HCT116 (cell line): ENCODE data around the gene ZNF808. TPM values are rescaled to one million over a fixed set of nuclear protein-coding genes. Genes with fewer than 3 reads are reported as not detected.
"Not testable (repeated sequence)": the region's sequence is repeated elsewhere in the genome, so short reads cannot be mapped to it uniquely, and the experiment has no call there.

Experiments used
- ATAC-seq: fragments of 200-7000 bp; cut with Tn5 transposase; 2 replicates; pipeline ENCODE4 v1.9.1; 2020; ENCODE audit warnings: mild to moderate bottlenecking, moderate library complexity
- BruUV-seq: library from RNA; stranded (reverse); fragments of 400-500 nt; replicated peaks from 2 replicates; lab custom pipeline; 2021; lab: Mats Ljungman, UMichigan
- CTCF ChIA-PET: fragments of 300-600 bp; sonication (Branson Sonifier 250); formaldehyde crosslinking; loops from one replicate; lab custom pipeline; 2021; ENCODE audit warnings: antibody characterized with exemption; lab: Charles Lee
- POLR2A ChIA-PET: fragments of 300-600, 350-600 bp; sonication (Branson Sonifier 250); formaldehyde crosslinking; loops from one replicate; lab custom pipeline; 2021; ENCODE audit warnings: antibody characterized with exemption; lab: Charles Lee
- RAD21 ChIA-PET, 2 experiments: fragments of 300-600 bp; sonication (Branson Sonifier 250); formaldehyde crosslinking; loops; one replicate each; lab custom pipeline; 2023; ENCODE audit warnings: low total read pairs in 2 of 2; ENCODE audit not compliant: uncharacterized antibody in 2 of 2, unreplicated experiment in 2 of 2, low non-redundant PET in 1 of 2; lab: Charles Lee
- DNase-seq: peaks from one replicate; pipeline ENCODE4 v3.0.0-alpha.2; 2010; ENCODE audit warnings: low read depth, low spot score
- H2AFZ ChIP-seq: fragments of 200-600 bp; shearing (Covaris generic), sonication (generic); 2 replicates; pipeline ENCODE4 v1.6.1; 2017; ENCODE audit warnings: low read depth, mixed run types, mixed read lengths, antibody characterized with exemption, low read length; ENCODE audit not compliant: poor library complexity, severe bottlenecking
- H3K27ac ChIP-seq: 2 replicates; pipeline ENCODE4 v1.5.1; 2012; ENCODE audit warnings: low read depth, low read length
- H3K27me3 ChIP-seq: fragments of 200-600 bp; sonication (generic); 2 replicates; pipeline ENCODE4 v1.6.1; 2016; ENCODE audit warnings: mixed run types, low read length, mixed read lengths; ENCODE audit not compliant: insufficient read depth
- H3K36me3 ChIP-seq, 2 experiments: fragments of 200-500 bp in 1 of 2; fragments of 200-600 bp in 1 of 2; sonication (Bioruptor generic) in 1 of 2; sonication (generic) in 1 of 2; 2 replicates each; pipeline versions ENCODE4 v1.5.1 to v1.6.1; 2014 to 2016; ENCODE audit warnings: low read length in 2 of 2, inconsistent platforms in 1 of 2, mixed read lengths in 1 of 2, mixed run types in 1 of 2; ENCODE audit not compliant: insufficient read depth in 2 of 2, control insufficient read depth in 1 of 2
- H3K4me1 ChIP-seq, 2 experiments: fragments of 200-600 bp in 1 of 2; sonication (generic) in 1 of 2; 2 replicates each; pipeline versions ENCODE4 v1.5.1 to v1.6.1; 2012 to 2017; ENCODE audit warnings: low read length in 2 of 2, inconsistent platforms in 1 of 2, mild to moderate bottlenecking in 1 of 2, mixed read lengths in 1 of 2, mixed run types in 1 of 2, moderate library complexity in 1 of 2; ENCODE audit not compliant: insufficient read depth in 2 of 2, control insufficient read depth in 1 of 2
- H3K4me2 ChIP-seq: fragments of 200-600 bp; sonication (generic); 2 replicates; pipeline ENCODE4 v1.6.1; 2017; ENCODE audit warnings: mixed run types, low read length, mixed read lengths
- H3K4me3 ChIP-seq, 2 experiments: fragments of 200-600 bp in 1 of 2; sonication (generic) in 1 of 2; replicated peaks in 1 of 2; 2 replicates each; pipeline ENCODE4 v1.5.1; 2011 to 2016; ENCODE audit warnings: low read length in 2 of 2, control low read depth in 1 of 2, low read depth in 1 of 2, mild to moderate bottlenecking in 1 of 2, mixed read lengths in 1 of 2, mixed run types in 1 of 2
- H3K79me2 ChIP-seq: fragments of 200-600 bp; sonication (generic); 2 replicates; pipeline ENCODE4 v1.6.1; 2017; ENCODE audit warnings: mild to moderate bottlenecking, mixed run types, low read length, moderate library complexity, mixed read lengths; ENCODE audit not compliant: insufficient read depth
- H3K9ac ChIP-seq: fragments of 200-600 bp; sonication (generic); 2 replicates; pipeline ENCODE4 v1.6.1; 2016; ENCODE audit warnings: low read length, mixed read lengths
- H3K9me2 ChIP-seq: fragments of 200-600 bp; sonication (generic), shearing (Covaris generic); 2 replicates; pipeline ENCODE4 v1.6.1; 2017; ENCODE audit warnings: mixed run types, mild to moderate bottlenecking, moderate library complexity; ENCODE audit not compliant: insufficient read depth
- H3K9me3 ChIP-seq, 2 experiments: fragments of 200-500 bp in 1 of 2; fragments of 200-600 bp in 1 of 2; sonication (Bioruptor generic) in 1 of 2; sonication (generic) in 1 of 2; 2 replicates each; pipeline ENCODE4 v1.6.1; 2014 to 2017; ENCODE audit warnings: low read length in 2 of 2, mixed read lengths in 2 of 2, inconsistent platforms in 1 of 2, low read depth in 1 of 2, mild to moderate bottlenecking in 1 of 2, mixed run types in 1 of 2, moderate library complexity in 1 of 2; ENCODE audit not compliant: control insufficient read depth in 1 of 2, insufficient read depth in 1 of 2
- H4K20me1 ChIP-seq: fragments of 200-600 bp; sonication (generic), shearing (Covaris generic); 2 replicates; pipeline ENCODE4 v1.6.1; 2017; ENCODE audit warnings: mixed run types, mild to moderate bottlenecking, moderate library complexity; ENCODE audit not compliant: insufficient read depth
- ELF1 ChIP-seq: IDR thresholded peaks from 2 replicates; pipeline ENCODE4 v1.6.1; 2012; ENCODE audit warnings: low read depth, borderline replicate concordance
- EZH2 ChIP-seq: fragments of 200-600 bp; sonication (generic); IDR thresholded peaks from 2 replicates; pipeline ENCODE4 v1.6.1; 2017; ENCODE audit warnings: antibody characterized with exemption, mixed run types
- FOSL1 ChIP-seq: IDR thresholded peaks from 2 replicates; pipeline ENCODE4 v1.6.1; 2012; ENCODE audit warnings: low read depth
- JUND ChIP-seq: IDR thresholded peaks from 2 replicates; pipeline ENCODE4 v1.6.1; 2012
- MAX ChIP-seq: IDR thresholded peaks from 2 replicates; pipeline ENCODE4 v1.6.1; 2012
- POLR2AphosphoS5 ChIP-seq: IDR thresholded peaks from 2 replicates; pipeline ENCODE4 v1.6.1; 2011; ENCODE audit warnings: mild to moderate bottlenecking, low read depth, low read length, moderate library complexity
- RAD21 ChIP-seq: IDR thresholded peaks from 2 replicates; pipeline ENCODE4 v1.6.1; 2012; ENCODE audit warnings: low read depth, mild to moderate bottlenecking
- SIN3A ChIP-seq: IDR thresholded peaks from 2 replicates; pipeline ENCODE4 v1.6.1; 2012; ENCODE audit warnings: low read depth
- SRF ChIP-seq: IDR thresholded peaks from 2 replicates; pipeline ENCODE4 v1.6.1; 2012; ENCODE audit warnings: low read depth
- ZBTB33 ChIP-seq: IDR thresholded peaks from 2 replicates; pipeline ENCODE4 v1.6.1; 2011; ENCODE audit warnings: mild to moderate bottlenecking, low read length, moderate library complexity; ENCODE audit not compliant: insufficient replicate concordance; ENCODE audit errors: extremely low read depth
- ZNF274 ChIP-seq: fragments of 200-500 bp; sonication (Bioruptor generic); IDR thresholded peaks from 2 replicates; pipeline ENCODE4 v1.6.1; 2014; ENCODE audit warnings: mild to moderate bottlenecking, low read depth, low read length, inconsistent platforms
- intact Hi-C: fragments of 100-400 bp; cut with micrococcal nuclease; formaldehyde crosslinking; loops from 2 replicates; pipeline ENCODE4 v1.10.0; 2022
- total RNA-seq: library from RNA; stranded (reverse); gene quantifications from one replicate; pipeline ENCODE4 v1.2.1, GENCODE V29; 2021; ENCODE audit not compliant: unreplicated experiment

ZNF808 gene
- total RNA-seq, 1 experiment from 2014 or later: 15.4 TPM

GRCh38 chr19:52494518-52494917 is 33.0 kb upstream of the ZNF808 start:
- DNase-seq: no peak
- BruUV-seq: no TSS peak
- H3K9me2 ChIP-seq: no peaks in the 10 kb centered on the region
- H2AFZ ChIP-seq: no peak overlapping the region
- intact Hi-C loops: no loop called here
- TF ChIP-seq SIN3A (no peak), FOSL1 (no peak), POLR2AphosphoS5 (no peak), JUND (no peak), RAD21 (no peak), ZBTB33 (no peak), SRF (no peak), ZNF274 (no peak)
- ChIA-PET POLR2A (no interaction called here), CTCF (no interaction called here), RAD21 (no interaction called here)
- no peak overlapping the region for H3K27ac ChIP-seq
- no peak for ATAC-seq
- H3K4me1 ChIP-seq: no peaks in the 10 kb centered on the region
- no peaks in the 10 kb centered on the region for H4K20me1 ChIP-seq
- no peaks in the 10 kb centered on the region for H3K79me2 ChIP-seq
- no peaks in the 10 kb centered on the region for H3K27me3 ChIP-seq
- no peak overlapping the region for H3K4me2 ChIP-seq
- no peaks in the 10 kb centered on the region for H3K36me3 ChIP-seq
- no peak overlapping the region for H3K9ac ChIP-seq
- H3K4me3 ChIP-seq: no peak overlapping the region
- no peaks in the 10 kb centered on the region; a peak in 1 of 4 replicates for H3K9me3 ChIP-seq

- ATAC-seq: no peak
- POLR2A ChIA-PET: no interaction called here
Measured at GRCh38 chr19:52498571-52498970, 28.9 kb upstream of the ZNF808 start.

GRCh38 chr19:52500474-52500873 is 27.0 kb upstream of the ZNF808 start:
- ATAC-seq, H3K9me3 ChIP-seq, BruUV-seq, POLR2A ChIA-PET, H3K27me3 ChIP-seq, H3K79me2 ChIP-seq, H3K4me1 ChIP-seq, intact Hi-C loops, H3K27ac ChIP-seq, H3K4me3 ChIP-seq, H3K4me2 ChIP-seq, H2AFZ ChIP-seq, DNase-seq, RAD21 ChIA-PET, H3K36me3 ChIP-seq, H4K20me1 ChIP-seq, CTCF ChIA-PET, H3K9ac ChIP-seq, H3K9me2 ChIP-seq: not testable (repeated sequence)

More at GRCh38 chr19:52498571-52498970, 28.9 kb upstream of the ZNF808 start:
- Histone ChIP-seq H3K9me2 (no peaks in the 10 kb centered on the region), H3K36me3 (no peaks in the 10 kb centered on the region), H3K4me2 (no peak overlapping the region), H3K79me2 (no peaks in the 10 kb centered on the region), H3K27ac (no peak overlapping the region), H3K9ac (no peak overlapping the region), H3K4me3 (no peak overlapping the region), H3K27me3 (no peaks in the 10 kb centered on the region), H2AFZ (no peak overlapping the region), H4K20me1 (no peaks in the 10 kb centered on the region), H3K9me3 (no peaks in the 10 kb centered on the region), H3K4me1 (no peaks in the 10 kb centered on the region)
- RAD21 ChIA-PET: no interaction called here
- TF ChIP-seq MAX (no peak), ELF1 (no peak), SRF (no peak), SIN3A (no peak), EZH2 (no peak)
- CTCF ChIA-PET: no interaction called here
- BruUV-seq: no TSS peak
- intact Hi-C loops: no loop called here
- DNase-seq: no peak
